T47D (cell line): ENCODE measurements around the gene ZBTB9.

ENCODE experiments used
- DNase-seq, 2 experiments: peaks; one replicate each; pipeline versions ENCODE4 v3.0.0 to v3.0.0-alpha.2; 2011 to 2012; ENCODE audit warnings: low read depth in 1 of 2, low spot score in 1 of 2
- JUND ChIP-seq: IDR thresholded peaks from 2 replicates; pipeline ENCODE4 v1.6.1; 2012; ENCODE audit warnings: low read depth
- in situ Hi-C: cut with HindIII; loops from 2 replicates; pipeline ENCODE4 v1.10.0; 2016; ENCODE audit warnings: low sequenced_read_pairs, low pct_unique_long_range_greater_than_20kb

The ZBTB9 gene

GRCh38 chr6:33414592-33415271 is 39.6 kb upstream of the ZBTB9 start:
- in situ Hi-C loops, result no loop called here
- no peak for DNase-seq
- no peak for TF ChIP-seq JUND

- DNase-seq, result no peak
- no peak for TF ChIP-seq JUND
- in situ Hi-C loops, result no loop called here
These were observed 38.5 kb upstream of the ZBTB9 start for GRCh38 chr6:33415831-33416230.

GRCh38 chr6:33416386-33417127 is 37.8 kb upstream of the ZBTB9 start:
- in situ Hi-C loops, result no loop called here
- no peak for TF ChIP-seq JUND
- DNase-seq, result no peak

GRCh38 chr6:33417128-33417902 is 37.1 kb upstream of the ZBTB9 start:
- no peak for TF ChIP-seq JUND
- DNase-seq, result no peak
- in situ Hi-C loops, result no loop called here

GRCh38 chr6:33417903-33418689 is 36.3 kb upstream of the ZBTB9 start, which contains the start of gene CUTA:
TSS of gene CUTA (minus strand) at chr6:33418107. CDS start at chr6:33418000, 107 bp downstream.
- no peak for TF ChIP-seq JUND
- peak; percentile 95 to 100 for DNase-seq
- in situ Hi-C loops, result no loop called here

- in situ Hi-C loops, result no loop called here
- peak in 1 of 2 experiments; percentile 25 for DNase-seq
- TF ChIP-seq JUND, result no peak
These were observed 35.6 kb upstream of the ZBTB9 start for GRCh38 chr6:33418690-33419291.

- TF ChIP-seq JUND, result no peak
- DNase-seq, result peak in 1 of 2 experiments; percentile 82
- in situ Hi-C loops, result no loop called here
These were observed 34.5 kb upstream of the ZBTB9 start, which contains the start of gene SYNGAP1 for GRCh38 chr6:33419580-33420490. TSS of gene SYNGAP1 (plus strand) at chr6:33420065. CDS start at chr6:33420265, 200 bp downstream.

GRCh38 chr6:33420491-33421343 is 33.7 kb upstream of the ZBTB9 start:
- in situ Hi-C loops, result no loop called here
- DNase-seq, result no peak
- no peak for TF ChIP-seq JUND

GRCh38 chr6:33421344-33421643 is 33.1 kb upstream of the ZBTB9 start:
- DNase-seq, result no peak
- no peak for TF ChIP-seq JUND
- in situ Hi-C loops, result no loop called here

- in situ Hi-C loops, result no loop called here
These were observed 30.6 kb upstream of the ZBTB9 start for GRCh38 chr6:33423777-33424176.

More at GRCh38 chr6:33423777-33424176, 30.6 kb upstream of the ZBTB9 start:
- no peak for DNase-seq
- TF ChIP-seq JUND, result no peak
